ENCODE data around the gene MTA2.

The MTA2 gene

DNA sequence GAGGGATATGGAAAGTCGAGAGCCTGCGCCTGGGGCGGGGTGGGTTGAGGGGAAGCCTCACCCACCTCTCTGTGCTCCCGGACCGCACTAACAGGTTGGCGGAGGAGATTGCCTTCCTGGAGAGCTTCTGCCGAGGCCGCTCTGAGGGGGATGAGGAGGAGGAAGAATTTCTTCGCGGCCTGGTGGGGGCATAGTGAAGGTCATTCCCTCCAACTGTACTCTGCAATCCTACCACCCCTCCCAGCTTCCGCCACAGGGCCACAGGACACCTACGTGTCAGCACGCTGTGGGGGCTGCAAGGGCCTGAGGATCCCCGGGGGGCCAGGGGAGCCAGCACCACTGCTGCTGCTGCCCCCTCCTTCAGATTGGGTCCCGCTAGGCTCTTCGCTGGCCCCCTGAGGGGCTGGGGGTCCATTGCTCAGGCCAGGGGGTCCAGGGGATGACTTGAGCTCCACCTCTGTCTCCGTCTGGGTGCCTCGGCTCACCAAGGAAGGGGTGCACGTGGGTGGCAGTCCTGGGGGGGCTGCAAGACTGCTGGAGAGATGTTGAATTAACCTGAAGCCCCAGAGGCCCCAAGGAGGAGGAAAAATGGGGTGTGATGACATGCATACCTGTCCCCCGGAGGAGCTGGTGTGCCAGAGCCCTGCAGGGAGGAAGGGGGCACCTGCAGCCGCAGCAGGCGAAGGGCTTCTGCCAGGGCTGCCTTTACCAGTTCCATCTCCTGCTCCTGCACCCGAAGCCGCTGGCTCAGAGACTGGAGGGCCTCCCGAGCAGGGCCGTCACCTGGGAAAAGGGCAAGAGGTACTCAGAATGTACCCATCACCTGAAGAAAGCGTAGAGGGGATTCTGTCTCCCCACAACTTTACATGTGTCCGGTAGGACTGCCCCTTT, 9.4 kb upstream of the MTA2 start:
- no peak for TF ChIP-seq Cebpa-rat (IDR thresholded peaks at IDR 0.05)
- Histone ChIP-seq H3K9ac (peak overlapping the region; percentile 84 to 94 (median 90)), H3K27me3 (no peaks in the 10 kb centered on the region), H4K20me1 (peaks cover 0 to 22% (median 0%) of the 10 kb centered on the region in 11 experiments; a peak in 3 of 22 replicates), H3K9me3 (replicated peaks in 1 of 11) (no peaks in the 10 kb centered on the region), H3K4me1 (peaks cover 51 to 79% (median 56%) of the 10 kb centered on the region in 10 experiments), H3K27ac (peak overlapping the region; percentile 72 to 91 (median 83)), H3K4me2 (peak overlapping the region; percentile 91 to 100 (median 98)), H3K36me3 (peaks cover 8 to 66% (median 29%) of the 10 kb centered on the region in 11 experiments; a peak in 21 of 22 replicates), H3K4me3 (peak overlapping the region; percentile 69 to 89 (median 74))

DNA sequence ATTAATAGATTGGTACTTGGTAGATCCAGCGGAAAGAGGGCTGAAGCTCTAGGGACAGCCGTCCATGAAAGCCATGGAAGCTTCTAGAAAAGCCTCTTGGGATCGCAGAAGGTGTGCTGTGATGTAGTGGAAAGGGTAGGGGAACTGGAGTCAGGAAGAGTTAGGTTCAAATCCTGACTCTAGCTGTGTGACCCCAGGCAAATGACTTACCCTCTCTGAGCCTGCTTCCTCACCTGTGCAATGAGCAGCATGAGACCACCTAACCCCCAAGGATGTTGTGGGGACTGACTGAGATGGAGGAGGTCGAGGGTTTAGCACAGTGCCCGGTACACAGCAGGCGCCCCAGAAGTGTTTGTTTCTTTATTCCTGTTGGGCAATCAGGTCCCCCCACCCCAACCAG, 8.7 kb upstream of the MTA2 start:
- H3K27ac ChIP-seq, result peak overlapping the region in 9 of 11 experiments; percentile 72 to 91 (median 84); a peak in 15 of 22 replicates

DNA sequence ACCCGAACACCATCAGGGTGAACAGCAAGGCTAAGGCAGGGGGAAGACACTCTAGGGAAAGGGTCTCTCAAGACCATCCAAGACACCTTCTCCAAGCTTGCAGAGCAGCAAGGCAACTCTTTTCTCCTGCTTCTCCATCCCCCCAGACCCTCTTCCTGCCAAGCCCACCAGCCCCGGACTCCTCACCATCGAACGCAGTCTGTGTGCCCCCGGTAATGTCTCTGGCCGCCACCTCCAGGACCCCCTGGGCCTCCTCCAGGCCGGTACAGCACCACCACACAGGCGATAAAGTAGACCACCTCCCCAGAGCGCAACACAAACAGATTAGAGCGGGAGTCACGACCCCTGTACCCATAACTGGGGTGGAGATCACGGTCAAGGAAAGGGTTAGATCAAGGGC, 7.1 kb upstream of the MTA2 start:
- H4K20me1 ChIP-seq, result peaks cover 0 to 30% (median 0%) of the 10 kb centered on the region in 11 experiments; a peak in 3 of 22 replicates
- peaks cover 21 to 72% (median 39%) of the 10 kb centered on the region in 11 experiments for H3K36me3 ChIP-seq
- peak overlapping the region in 10 of 11 experiments; percentile 56 to 100 (median 96); a peak in 19 of 22 replicates for H3K4me2 ChIP-seq
- no peak overlapping the region for H3K4me3 ChIP-seq
- no peaks in the 10 kb centered on the region for H3K9me3 ChIP-seq (replicated peaks in 1 of 11)
- peak overlapping the region in 2 of 11 experiments; percentile 4 to 18; a peak in 2 of 22 replicates for H3K27ac ChIP-seq
- H3K9ac ChIP-seq, result peak overlapping the region in 7 of 11 experiments; percentile 84 to 94 (median 90); a peak in 9 of 22 replicates
- peaks cover 60 to 81% (median 72%) of the 10 kb centered on the region in 10 experiments for H3K4me1 ChIP-seq
- no peak for TF ChIP-seq Cebpa-rat (IDR thresholded peaks at IDR 0.05)
- H3K27me3 ChIP-seq, result no peaks in the 10 kb centered on the region

More for the DNA sequence above, 8.7 kb upstream of the MTA2 start:
- Histone ChIP-seq H3K9me3 (replicated peaks in 1 of 11) (no peaks in the 10 kb centered on the region), H3K9ac (peak overlapping the region; percentile 84 to 94 (median 90)), H4K20me1 (peaks cover 0 to 28% (median 0%) of the 10 kb centered on the region in 11 experiments; a peak in 3 of 22 replicates), H3K4me2 (peak overlapping the region; percentile 91 to 100 (median 98)), H3K4me1 (peaks cover 53 to 81% (median 58%) of the 10 kb centered on the region in 10 experiments), H3K36me3 (peaks cover 14 to 66% (median 35%) of the 10 kb centered on the region in 11 experiments), H3K27me3 (no peaks in the 10 kb centered on the region), H3K4me3 (peak overlapping the region; percentile 8 to 89 (median 74); a peak in 16 of 20 replicates)
- TF ChIP-seq Cebpa-rat (IDR thresholded peaks at IDR 0.05), result no peak

DNA sequence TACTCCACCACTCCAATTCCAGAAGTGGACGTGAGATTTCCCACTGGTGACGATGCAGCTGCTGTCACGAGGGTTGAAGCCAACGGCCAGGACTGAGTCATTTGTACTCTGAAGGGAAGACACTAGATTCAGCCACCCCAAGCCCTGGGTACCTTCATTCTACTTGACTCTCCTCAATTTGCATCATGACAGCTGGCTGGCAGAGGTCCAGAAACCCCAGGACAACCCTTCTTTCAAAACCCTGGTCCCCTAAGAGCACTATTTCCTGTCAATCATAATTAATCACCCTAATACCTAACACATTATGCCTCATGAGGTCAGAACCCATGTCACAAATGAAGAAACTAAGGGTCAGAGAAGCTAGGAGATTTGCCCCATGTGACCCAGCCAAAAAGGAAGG, 6.0 kb upstream of the MTA2 start:
- peak overlapping the region in 6 of 11 experiments; percentile 2 to 91 (median 63); a peak in 8 of 22 replicates for H3K9ac ChIP-seq
- peak overlapping the region in 3 of 11 experiments; percentile 4 to 43 (median 38); a peak in 3 of 22 replicates for H3K27ac ChIP-seq
- peaks cover 0 to 23% (median 0%) of the 10 kb centered on the region in 11 experiments; a peak in 2 of 22 replicates for H4K20me1 ChIP-seq
- H3K9me3 ChIP-seq (replicated peaks in 1 of 11), result no peaks in the 10 kb centered on the region
- peaks cover 66 to 85% (median 75%) of the 10 kb centered on the region in 10 experiments for H3K4me1 ChIP-seq
- TF ChIP-seq Cebpa-rat (IDR thresholded peaks at IDR 0.05), result no peak
- no peak overlapping the region for H3K4me3 ChIP-seq
- no peaks in the 10 kb centered on the region for H3K27me3 ChIP-seq
- peaks cover 24 to 76% (median 43%) of the 10 kb centered on the region in 11 experiments for H3K36me3 ChIP-seq
- H3K4me2 ChIP-seq, result peak overlapping the region; percentile 51 to 100 (median 92)

DNA sequence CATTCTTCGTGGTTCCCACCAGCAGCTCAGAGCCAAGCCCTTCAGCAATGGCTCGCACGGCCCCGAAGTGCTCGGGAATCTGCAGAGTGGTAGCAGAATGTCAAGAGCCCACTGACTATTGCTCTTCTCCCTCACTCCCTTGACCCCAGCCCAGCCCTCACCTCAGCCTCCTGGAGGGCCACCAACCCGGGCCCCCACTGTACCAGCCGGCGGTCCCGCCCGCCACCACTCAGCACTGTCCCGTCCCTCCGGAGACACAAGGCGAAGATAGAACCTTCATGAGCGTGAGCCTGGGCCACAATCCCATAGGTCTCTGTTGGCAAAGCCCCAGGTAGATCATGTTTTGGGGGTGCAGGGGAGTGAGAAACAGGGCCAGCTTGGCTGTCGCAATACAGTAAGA, 4.2 kb upstream of the MTA2 start:
- Histone ChIP-seq H3K4me2 (peak overlapping the region in 2 of 11 experiments; percentile 3 to 29; a peak in 2 of 22 replicates), H3K27ac (no peak overlapping the region), H3K27me3 (no peaks in the 10 kb centered on the region), H3K9me3 (replicated peaks in 1 of 11) (no peaks in the 10 kb centered on the region), H3K4me1 (peaks cover 62 to 84% (median 72%) of the 10 kb centered on the region in 10 experiments), H3K9ac (peak overlapping the region in 4 of 11 experiments; percentile 5 to 38 (median 20); a peak in 2 of 22 replicates), H3K36me3 (peaks cover 24 to 77% (median 43%) of the 10 kb centered on the region in 11 experiments), H4K20me1 (peaks cover 0 to 23% (median 0%) of the 10 kb centered on the region in 11 experiments; a peak in 4 of 22 replicates), H3K4me3 (no peak overlapping the region)
- no peak for TF ChIP-seq Cebpa-rat (IDR thresholded peaks at IDR 0.05)

DNA sequence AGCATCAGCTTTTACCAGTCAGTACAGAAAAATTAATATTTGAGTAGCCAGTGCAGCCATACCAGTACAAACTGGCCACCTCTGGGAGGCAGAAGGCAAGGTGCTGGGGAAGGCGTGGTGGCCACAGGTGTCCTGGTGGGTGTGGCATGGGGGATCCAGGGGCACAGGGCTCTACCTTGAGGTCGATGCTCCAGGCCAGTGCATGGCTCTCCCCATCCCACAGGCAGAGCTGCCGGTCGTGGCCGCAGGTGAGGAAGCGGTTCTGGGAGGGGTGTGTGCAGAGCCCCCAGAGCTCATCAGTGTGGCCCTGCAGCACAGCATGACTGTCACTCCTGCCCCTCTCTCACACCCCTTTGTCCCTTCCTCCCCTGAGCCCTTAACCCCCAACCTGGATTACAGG, 3.8 kb upstream of the MTA2 start:
- Histone ChIP-seq H3K4me1 (peaks cover 57 to 80% (median 68%) of the 10 kb centered on the region in 10 experiments), H4K20me1 (peaks cover 0 to 23% (median 0%) of the 10 kb centered on the region in 11 experiments; a peak in 8 of 22 replicates), H3K9ac (peak overlapping the region in 6 of 11 experiments; percentile 5 to 22 (median 18); a peak in 3 of 22 replicates), H3K27me3 (no peaks in the 10 kb centered on the region), H3K4me3 (no peak overlapping the region), H3K36me3 (peaks cover 24 to 75% (median 43%) of the 10 kb centered on the region in 11 experiments), H3K27ac (no peak overlapping the region), H3K4me2 (peak overlapping the region in 8 of 11 experiments; percentile 3 to 56 (median 28); a peak in 10 of 22 replicates), H3K9me3 (replicated peaks in 1 of 11) (no peaks in the 10 kb centered on the region)
- TF ChIP-seq Cebpa-rat (IDR thresholded peaks at IDR 0.05), result no peak

DNA sequence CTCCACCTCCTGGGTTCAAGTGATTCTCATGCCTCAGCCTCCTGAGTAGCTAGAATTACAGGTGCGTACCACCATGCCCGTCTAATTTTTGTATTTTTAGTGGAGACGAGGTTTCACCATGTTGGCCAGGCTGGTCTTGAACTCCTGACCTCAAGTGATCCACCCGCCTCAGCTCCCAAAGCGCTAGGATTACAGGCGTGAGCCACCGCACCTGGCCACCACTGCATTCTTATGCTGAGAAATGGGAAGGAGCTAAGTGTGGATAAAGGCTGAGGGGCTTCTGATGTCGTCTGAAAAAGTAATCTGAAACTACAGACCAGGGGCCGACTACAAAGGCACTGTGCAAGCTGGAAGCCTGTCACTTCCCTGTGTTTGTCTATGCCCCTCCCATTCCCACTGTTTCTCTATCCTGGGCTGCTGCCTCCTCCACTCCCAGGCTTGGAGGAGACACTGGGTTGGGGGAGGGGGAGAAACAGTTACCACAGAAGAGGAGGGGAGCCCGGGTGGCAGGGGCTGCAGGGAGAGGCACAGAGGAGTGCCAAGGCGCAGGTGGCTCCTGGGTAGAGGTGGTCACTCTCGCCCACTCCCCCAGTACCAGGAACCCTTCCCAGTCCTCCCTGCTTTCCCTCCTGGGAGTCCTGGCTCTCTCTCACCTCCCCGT, 2.9 kb upstream of the MTA2 start:
- Histone ChIP-seq H3K36me3 (peaks cover 30 to 77% (median 52%) of the 10 kb centered on the region in 11 experiments), H3K9ac (peak overlapping the region in 6 of 11 experiments; percentile 9 to 34 (median 18); a peak in 7 of 22 replicates)

DNA sequence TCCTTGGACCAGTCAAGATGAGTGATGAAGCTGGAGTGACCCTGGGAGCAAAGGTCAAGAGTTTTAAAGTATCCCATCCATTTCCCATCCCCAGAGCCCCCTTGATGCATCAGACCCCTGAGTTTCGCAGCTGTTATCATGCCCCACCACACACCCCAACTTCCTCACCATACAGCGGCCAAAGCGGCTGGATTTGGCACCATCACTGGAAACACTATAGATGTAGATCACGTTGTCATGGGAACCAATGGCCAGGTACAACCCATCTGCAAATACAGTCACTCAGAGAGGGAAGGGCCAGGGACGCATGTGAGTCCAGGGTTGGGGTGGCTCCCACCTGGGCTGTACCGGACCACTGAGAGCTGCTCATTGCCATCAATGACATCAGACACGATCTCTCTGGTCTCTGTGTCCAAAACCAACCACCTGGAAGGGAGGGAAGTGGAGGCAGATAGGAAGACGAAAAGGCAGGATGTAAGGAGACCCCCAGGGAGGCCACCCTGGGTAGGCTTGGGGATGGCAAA, 2.2 kb upstream of the MTA2 start:
- H3K9me3 ChIP-seq (replicated peaks in 1 of 11), result no peaks in the 10 kb centered on the region
- H3K36me3 ChIP-seq, result peaks cover 31 to 71% (median 50%) of the 10 kb centered on the region in 11 experiments
- no peak overlapping the region for H3K4me3 ChIP-seq
- no peak overlapping the region for H3K27ac ChIP-seq
- H3K4me1 ChIP-seq, result peaks cover 50 to 71% (median 59%) of the 10 kb centered on the region in 10 experiments
- H3K27me3 ChIP-seq, result no peaks in the 10 kb centered on the region
- peak overlapping the region in 8 of 11 experiments; percentile 32 to 95 (median 90); a peak in 11 of 22 replicates for H3K4me2 ChIP-seq
- no peak for TF ChIP-seq Cebpa-rat (IDR thresholded peaks at IDR 0.05)
- H4K20me1 ChIP-seq, result peaks cover 0 to 23% (median 1%) of the 10 kb centered on the region in 11 experiments; a peak in 14 of 22 replicates
- H3K9ac ChIP-seq, result peak overlapping the region in 1 of 11 experiments; percentile 100; a peak in 1 of 22 replicates

More for the DNA sequence above, 2.9 kb upstream of the MTA2 start:
- H3K27me3 ChIP-seq, result no peaks in the 10 kb centered on the region
- no peak overlapping the region for H3K27ac ChIP-seq
- peaks cover 0 to 23% (median 0%) of the 10 kb centered on the region in 11 experiments; a peak in 9 of 22 replicates for H4K20me1 ChIP-seq
- H3K4me1 ChIP-seq, result peaks cover 55 to 77% (median 64%) of the 10 kb centered on the region in 10 experiments
- no peaks in the 10 kb centered on the region for H3K9me3 ChIP-seq (replicated peaks in 1 of 11)
- peak overlapping the region; percentile 13 to 56 (median 35); a peak in 16 of 22 replicates for H3K4me2 ChIP-seq
- no peak overlapping the region for H3K4me3 ChIP-seq
- TF ChIP-seq Cebpa-rat (IDR thresholded peaks at IDR 0.05), result no peak
